Body of pancreas (tissue), 4 donors: Measurements from ENCODE around the gene TATDN2.

Experiments
- POLR2A ChIP-seq, 3 donors: fragments of 450-650 bp; IDR thresholded peaks; one replicate each; pipeline ENCODE4 v1.6.1; 2016; ENCODE audit warnings: antibody characterized with exemption in 3 of 3, mild to moderate bottlenecking in 2 of 3
- TF ChIP-seq, protein P1 (sequence below), 7 experiments: fragments of 450-650 bp in 4 of 7; fragments of 200-600 bp in 3 of 7; sonication (generic) in 3 of 7; IDR thresholded peaks; one replicate each; pipeline ENCODE4 v1.5.1; 2016 to 2019; ENCODE audit warnings: antibody characterized with exemption in 7 of 7

DNA sequence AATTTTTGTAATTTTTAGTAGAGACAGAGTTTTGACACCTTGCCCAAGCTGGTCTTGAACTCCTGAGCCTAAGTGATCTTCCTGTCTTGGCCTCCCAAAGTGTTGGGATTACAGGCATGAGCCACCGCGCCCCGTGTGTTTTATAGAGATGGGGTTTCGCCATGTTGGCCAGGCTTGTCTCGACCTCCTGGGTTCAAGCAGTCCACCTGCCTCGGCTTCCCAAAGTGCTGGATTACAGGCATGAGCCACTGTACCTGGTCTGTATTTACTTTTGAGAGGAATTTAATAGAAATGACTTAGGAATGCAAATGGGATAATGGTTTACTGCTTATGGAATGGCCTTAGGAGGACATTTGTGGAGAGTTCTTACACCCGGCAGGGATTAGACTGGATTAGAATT is 10.8 kb downstream of the TATDN2 start:
- TF ChIP-seq, protein P1, sequence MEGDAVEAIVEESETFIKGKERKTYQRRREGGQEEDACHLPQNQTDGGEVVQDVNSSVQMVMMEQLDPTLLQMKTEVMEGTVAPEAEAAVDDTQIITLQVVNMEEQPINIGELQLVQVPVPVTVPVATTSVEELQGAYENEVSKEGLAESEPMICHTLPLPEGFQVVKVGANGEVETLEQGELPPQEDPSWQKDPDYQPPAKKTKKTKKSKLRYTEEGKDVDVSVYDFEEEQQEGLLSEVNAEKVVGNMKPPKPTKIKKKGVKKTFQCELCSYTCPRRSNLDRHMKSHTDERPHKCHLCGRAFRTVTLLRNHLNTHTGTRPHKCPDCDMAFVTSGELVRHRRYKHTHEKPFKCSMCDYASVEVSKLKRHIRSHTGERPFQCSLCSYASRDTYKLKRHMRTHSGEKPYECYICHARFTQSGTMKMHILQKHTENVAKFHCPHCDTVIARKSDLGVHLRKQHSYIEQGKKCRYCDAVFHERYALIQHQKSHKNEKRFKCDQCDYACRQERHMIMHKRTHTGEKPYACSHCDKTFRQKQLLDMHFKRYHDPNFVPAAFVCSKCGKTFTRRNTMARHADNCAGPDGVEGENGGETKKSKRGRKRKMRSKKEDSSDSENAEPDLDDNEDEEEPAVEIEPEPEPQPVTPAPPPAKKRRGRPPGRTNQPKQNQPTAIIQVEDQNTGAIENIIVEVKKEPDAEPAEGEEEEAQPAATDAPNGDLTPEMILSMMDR (IDR thresholded peaks at IDR 0.05), result no peak
- no peak for TF ChIP-seq POLR2A (IDR thresholded peaks at IDR 0.05)
